ENCODE measurements around the gene RASSF7.
A peak's percentile ranks its signal among the peaks of the same experiment; 100 is the strongest.

The RASSF7 gene

GRCh38 chr11:592918-593317, 32.1 kb downstream of the RASSF7 start:
- no peak overlapping the region for H3K4me3 ChIP-seq (IDR thresholded peaks at IDR 0.05; ENCODE audit: insufficient read depth, low read depth, low read length)
- no peak overlapping the region for H3K4me2 ChIP-seq
- H3K79me2 ChIP-seq (ENCODE audit: insufficient read depth, low read depth): peaks cover 9% of the 10 kb centered on the region; the same call in 1 of the 2 replicates
- H4K20me1 ChIP-seq (ENCODE audit: insufficient read depth): no peaks in the 10 kb centered on the region
- TF ChIP-seq CTCF (conservative IDR thresholded peaks at IDR 0.05; ENCODE audit: low read depth, low read length): no peak
- no peaks in the 10 kb centered on the region for H3K27me3 ChIP-seq (ENCODE audit: insufficient read depth, low read depth)
- H2AFZ ChIP-seq (ENCODE audit: low read depth): no peak overlapping the region
- no peak overlapping the region for H3K27ac ChIP-seq
- peaks cover 6% of the 10 kb centered on the region; the same call in 1 of the 2 replicates for H3K36me3 ChIP-seq (ENCODE audit: insufficient read depth)
- peaks cover 31% of the 10 kb centered on the region for H3K4me1 ChIP-seq (ENCODE audit: low read depth, poor library complexity, severe bottlenecking)
- no peak overlapping the region for H3K9ac ChIP-seq

- no peak overlapping the region for H3K4me3 ChIP-seq (IDR thresholded peaks at IDR 0.05; ENCODE audit: insufficient read depth, low read depth, low read length)
- peaks cover 9% of the 10 kb centered on the region; the same call in 1 of the 2 replicates for H3K79me2 ChIP-seq (ENCODE audit: insufficient read depth, low read depth)
- H3K9ac ChIP-seq: no peak overlapping the region
- H2AFZ ChIP-seq (ENCODE audit: low read depth): no peak overlapping the region
- no peaks in the 10 kb centered on the region for H3K27me3 ChIP-seq (ENCODE audit: insufficient read depth, low read depth)
- peaks cover 6% of the 10 kb centered on the region; the same call in 1 of the 2 replicates for H3K36me3 ChIP-seq (ENCODE audit: insufficient read depth)
- H3K27ac ChIP-seq: no peak overlapping the region
- H4K20me1 ChIP-seq (ENCODE audit: insufficient read depth): no peaks in the 10 kb centered on the region
- no peak overlapping the region for H3K4me2 ChIP-seq
- peaks cover 27% of the 10 kb centered on the region for H3K4me1 ChIP-seq (ENCODE audit: low read depth, poor library complexity, severe bottlenecking)
- TF ChIP-seq CTCF (conservative IDR thresholded peaks at IDR 0.05; ENCODE audit: low read depth, low read length): no peak
Measured at GRCh38 chr11:593347-593746, 32.6 kb downstream of the RASSF7 start.

GRCh38 chr11:595400-595799, 34.6 kb downstream of the RASSF7 start:
- no peak overlapping the region; the same call in 1 of the 2 replicates for H3K27ac ChIP-seq
- no peaks in the 10 kb centered on the region for H4K20me1 ChIP-seq (ENCODE audit: insufficient read depth)

GRCh38 chr11:596374-596773, 35.6 kb downstream of the RASSF7 start:
- Histone ChIP-seq H3K27me3 (ENCODE audit: insufficient read depth, low read depth) (no peaks in the 10 kb centered on the region), H3K4me1 (ENCODE audit: low read depth, poor library complexity, severe bottlenecking) (peaks cover 25% of the 10 kb centered on the region), H2AFZ (ENCODE audit: low read depth) (no peak overlapping the region), H3K4me3 (IDR thresholded peaks at IDR 0.05; ENCODE audit: insufficient read depth, low read depth, low read length) (no peak overlapping the region), H3K4me2 (peak overlapping the region; percentile 16; the same call in 1 of the 2 replicates), H3K79me2 (ENCODE audit: insufficient read depth, low read depth) (no peaks in the 10 kb centered on the region), H3K36me3 (ENCODE audit: insufficient read depth) (peaks cover 6% of the 10 kb centered on the region; the same call in 1 of the 2 replicates), H3K9ac (no peak overlapping the region), H3K27ac (peak overlapping the region; percentile 38; the same call in 1 of the 2 replicates), H4K20me1 (ENCODE audit: insufficient read depth) (no peaks in the 10 kb centered on the region)
- no peak for TF ChIP-seq CTCF (conservative IDR thresholded peaks at IDR 0.05; ENCODE audit: low read depth, low read length)

More at GRCh38 chr11:595400-595799, 34.6 kb downstream of the RASSF7 start:
- H3K27me3 ChIP-seq (ENCODE audit: insufficient read depth, low read depth): no peaks in the 10 kb centered on the region
- H3K4me2 ChIP-seq: peak overlapping the region; percentile 16; the same call in 1 of the 2 replicates
- TF ChIP-seq CTCF (conservative IDR thresholded peaks at IDR 0.05; ENCODE audit: low read depth, low read length): no peak
- peaks cover 25% of the 10 kb centered on the region for H3K4me1 ChIP-seq (ENCODE audit: low read depth, poor library complexity, severe bottlenecking)
- no peak overlapping the region for H3K4me3 ChIP-seq (IDR thresholded peaks at IDR 0.05; ENCODE audit: insufficient read depth, low read depth, low read length)
- no peak overlapping the region for H2AFZ ChIP-seq (ENCODE audit: low read depth)
- no peak overlapping the region for H3K9ac ChIP-seq
- H3K36me3 ChIP-seq (ENCODE audit: insufficient read depth): peaks cover 6% of the 10 kb centered on the region; the same call in 1 of the 2 replicates
- H3K79me2 ChIP-seq (ENCODE audit: insufficient read depth, low read depth): no peaks in the 10 kb centered on the region
